ENCODE results near the gene GLE1.

The GLE1 gene

GRCh38 chr9:128587453-128587852 is 82.9 kb downstream of the GLE1 start:
- DNase-seq (ENCODE audit: low read depth in 1 of 2, low spot score in 1 of 2) = peak in 1 of 2 donors; percentile 12

GRCh38 chr9:128588581-128589233 is 84.2 kb downstream of the GLE1 start:
- DNase-seq (ENCODE audit: low read depth in 1 of 2, low spot score in 1 of 2) = no peak
